NCI-H82 (cell line): Measurements from ENCODE around the gene L3MBTL4.
"Not testable (repeated sequence)": the region's sequence is repeated elsewhere in the genome, so short reads cannot be mapped to it uniquely, and the experiment has no call there.

Experiments used
- DNase-seq: peaks from one replicate; lab custom pipeline; 2025; lab: John Stamatoyannopoulos, UW

Gene L3MBTL4

DNA sequence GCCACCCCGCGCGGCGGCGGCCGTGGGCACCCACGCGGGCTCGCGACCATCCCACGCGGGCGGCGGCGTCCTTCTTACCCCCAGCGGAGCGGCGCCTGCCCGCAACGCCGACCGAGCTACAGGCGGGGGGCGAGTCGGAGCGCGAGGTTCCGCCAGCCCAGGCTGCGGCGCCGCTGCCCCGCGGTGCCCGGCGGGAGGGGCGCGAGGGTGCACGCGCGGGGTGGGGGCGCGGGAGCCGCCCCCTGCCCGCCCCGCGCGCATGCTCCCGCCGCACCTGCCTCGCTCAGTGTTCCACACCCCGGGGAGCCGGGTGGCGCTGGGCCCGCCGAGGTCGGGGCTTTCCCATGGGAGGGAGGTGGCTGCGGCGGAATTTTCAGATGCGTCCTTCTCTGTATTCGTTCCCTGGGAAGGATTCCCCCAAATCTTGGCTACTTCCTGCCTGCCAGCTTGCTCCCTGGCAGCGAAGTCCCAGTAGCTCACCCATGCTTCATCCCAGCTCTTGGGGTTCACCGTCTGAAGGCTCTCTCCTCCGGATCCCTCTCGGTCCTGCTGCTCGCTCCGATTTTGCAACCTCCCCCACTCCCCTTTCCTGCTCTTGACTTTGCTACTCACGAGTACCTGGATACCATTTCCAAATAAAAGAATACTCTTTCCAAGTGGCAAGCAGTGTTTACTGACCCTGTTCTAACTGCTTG, at the start of gene L3MBTL4:
TSS of gene L3MBTL4 (minus strand) at position 189 of the 695 bp plus-strand sequence. CDS start 103,286 bp downstream, outside the sequence.
- peak; percentile 16 for DNase-seq

GRCh38 chr18:6452194-6452593, 37.5 kb upstream of the L3MBTL4 start:
- no peak for DNase-seq

DNA sequence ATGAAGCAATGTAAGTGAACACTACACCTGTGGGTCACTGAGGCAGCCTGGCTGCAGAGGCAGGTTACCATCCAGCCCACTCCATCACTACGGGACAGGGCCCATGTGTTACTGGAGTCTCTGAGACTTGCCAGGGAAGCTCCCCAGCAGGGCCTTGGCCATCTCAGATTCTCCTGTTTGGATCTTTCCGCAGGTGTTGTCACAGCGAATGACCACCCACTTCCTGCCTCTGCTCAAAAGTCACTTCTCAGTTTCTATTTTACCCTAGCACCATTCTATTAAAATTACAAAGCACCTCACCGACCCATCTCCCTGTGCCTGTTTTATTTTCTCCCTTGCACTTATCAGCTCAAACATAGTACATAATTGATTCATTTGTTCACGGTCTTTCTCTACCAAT, 34.5 kb upstream of the L3MBTL4 start:
- DNase-seq, result no peak

- no peak for DNase-seq
Observed at GRCh38 chr18:6444466-6445228, 29.9 kb upstream of the L3MBTL4 start.

GRCh38 chr18:6441200-6441599, 26.5 kb upstream of the L3MBTL4 start:
- DNase-seq, result no peak

- DNase-seq, result no peak
Observed at GRCh38 chr18:6437937-6438818, 23.5 kb upstream of the L3MBTL4 start.

DNA sequence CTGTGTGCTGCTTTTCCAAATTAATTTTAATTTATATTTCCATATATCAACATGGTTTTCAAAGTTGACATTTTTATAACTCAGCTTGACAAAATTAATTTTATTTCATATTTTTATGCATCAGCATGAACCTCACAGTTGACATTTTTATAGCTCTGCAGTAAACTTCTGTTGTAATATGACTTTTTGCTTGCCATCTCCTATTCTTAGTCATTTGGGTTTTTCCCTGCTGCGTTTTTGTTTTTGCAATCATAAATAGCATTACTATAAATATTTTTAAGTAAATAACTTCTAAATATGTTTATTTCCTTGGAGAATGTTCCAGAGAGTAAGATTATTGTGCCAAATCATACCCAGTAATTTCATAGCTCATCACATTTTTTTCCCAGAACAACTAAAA, 21.0 kb upstream of the L3MBTL4 start:
- DNase-seq, result no peak

GRCh38 chr18:6434987-6435709, 20.4 kb upstream of the L3MBTL4 start:
- DNase-seq, result no peak

DNA sequence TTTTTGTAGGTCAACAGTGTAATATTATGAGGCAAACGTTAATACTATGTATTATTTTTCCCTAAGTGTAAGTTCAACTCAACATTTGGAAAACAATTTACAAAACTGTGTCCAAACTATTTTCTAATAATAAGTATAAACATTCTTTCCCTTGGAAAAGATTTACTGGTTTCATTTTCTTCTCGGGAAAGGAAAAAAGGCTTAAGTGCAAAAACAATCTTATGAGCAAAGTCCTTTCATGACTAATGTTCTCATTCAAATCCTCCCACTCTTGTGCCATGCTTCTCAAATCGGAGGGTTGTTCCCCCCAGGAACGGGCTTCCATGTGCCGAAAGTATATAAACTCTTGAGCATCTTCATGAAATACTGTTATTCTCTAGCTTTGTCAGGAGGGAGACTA, 19.8 kb upstream of the L3MBTL4 start:
- no peak for DNase-seq

- no peak for DNase-seq
Observed at GRCh38 chr18:6431659-6432318, 17.1 kb upstream of the L3MBTL4 start.

GRCh38 chr18:6428851-6429395, 14.2 kb upstream of the L3MBTL4 start:
- no peak for DNase-seq

- no peak for DNase-seq
Observed at GRCh38 chr18:6427286-6427685, 12.6 kb upstream of the L3MBTL4 start.

DNA sequence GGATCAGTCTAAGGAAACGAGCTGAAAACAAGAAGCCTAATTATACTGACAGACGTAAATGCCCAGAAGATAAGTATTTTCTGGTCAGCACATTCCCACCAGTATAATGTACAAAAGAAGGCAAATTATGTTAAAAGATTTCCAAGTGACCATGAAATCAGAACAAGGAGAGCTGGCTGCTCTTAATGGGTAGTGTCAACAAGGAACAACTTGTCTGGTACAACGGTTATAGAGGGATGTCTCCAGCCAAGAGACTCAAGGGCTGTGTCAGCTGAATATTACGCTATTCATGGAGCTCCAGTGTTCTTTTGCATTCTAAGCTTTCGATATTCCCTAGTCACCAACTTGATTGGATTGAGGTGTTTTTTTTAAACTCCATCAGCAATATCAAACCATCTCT, 8.6 kb upstream of the L3MBTL4 start:
- DNase-seq, result no peak

DNA sequence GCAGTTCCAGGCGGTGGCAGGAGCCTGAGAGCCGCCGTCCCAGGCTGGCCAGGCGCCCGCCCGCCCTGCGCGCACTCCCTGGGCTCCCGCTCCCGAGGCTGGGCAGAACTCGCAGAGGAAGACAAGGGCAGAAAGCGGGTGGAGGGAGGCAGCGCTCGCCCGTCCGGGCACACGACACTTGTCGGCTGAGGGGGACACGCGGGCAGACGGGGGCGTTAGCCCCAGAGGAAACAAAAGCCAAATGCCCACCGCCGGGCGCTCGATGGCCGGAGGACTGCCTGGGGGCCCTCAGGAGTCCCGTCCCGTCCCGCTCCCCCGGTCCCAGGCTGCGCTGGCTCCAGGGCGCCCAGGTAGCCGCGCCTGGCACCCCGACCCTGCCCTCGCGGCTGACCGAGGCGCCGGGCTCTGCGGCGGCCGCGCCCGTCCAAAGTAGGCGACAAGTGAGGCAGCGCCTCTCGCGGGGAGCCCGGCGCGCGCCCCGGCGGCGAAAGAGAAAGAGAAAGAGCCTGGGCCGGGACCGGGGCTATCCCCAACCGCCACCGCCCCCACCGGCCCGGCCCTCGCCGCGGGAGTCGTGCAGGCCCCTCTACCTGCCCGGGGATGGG, 491 bp downstream of the L3MBTL4 start:
- DNase-seq, result no peak

DNA sequence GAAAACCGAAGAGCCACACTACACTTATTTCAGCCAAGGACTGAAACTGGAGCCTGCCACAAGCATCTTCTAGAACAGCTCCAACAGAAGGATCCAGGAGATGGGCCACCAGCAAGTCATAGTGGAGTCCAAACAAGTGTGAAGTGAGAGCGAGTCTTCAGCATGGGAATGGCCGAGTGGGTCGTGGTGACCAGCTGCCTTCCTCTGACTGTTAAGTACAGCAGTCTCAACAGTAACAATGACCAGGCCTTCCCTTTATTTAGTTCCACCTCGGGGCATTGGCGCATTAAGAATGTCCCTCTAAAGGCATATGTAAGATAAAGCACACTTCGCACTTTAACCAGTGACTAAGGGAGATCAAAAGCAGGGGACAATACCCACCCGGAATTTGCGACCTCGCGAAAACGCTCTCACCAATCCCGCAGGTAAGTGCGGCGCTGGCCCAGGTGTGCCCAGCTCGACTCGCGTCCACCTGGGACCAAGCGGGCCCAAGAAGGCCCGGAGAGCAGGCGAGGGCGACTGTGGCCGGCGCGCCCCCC, 1.1 kb downstream of the L3MBTL4 start:
- no peak for DNase-seq

DNA sequence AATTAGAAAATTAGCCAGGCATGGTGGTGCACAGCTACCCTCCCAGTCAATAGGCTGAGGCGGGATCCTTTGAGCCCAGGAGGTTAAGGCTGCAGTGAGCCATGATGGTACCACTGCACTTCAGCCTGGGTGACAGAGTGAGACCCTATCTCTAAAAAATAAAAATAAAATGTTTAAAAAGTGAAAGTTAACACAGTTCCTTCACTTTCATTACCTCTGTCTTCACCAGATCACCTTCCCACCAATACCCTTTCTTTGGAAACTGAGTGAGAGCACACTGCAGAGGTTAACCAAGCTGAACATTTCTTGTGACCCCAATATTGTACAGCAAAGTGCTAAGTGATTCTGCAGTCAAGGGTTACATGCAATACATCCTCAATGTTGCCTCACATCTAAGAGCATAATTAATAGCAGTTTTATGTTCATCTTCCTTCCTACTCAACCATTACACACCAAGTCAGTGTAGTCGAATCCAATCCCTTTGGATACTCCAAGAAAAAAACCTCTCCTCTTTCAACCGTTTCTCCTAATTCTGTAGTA, 1.7 kb downstream of the L3MBTL4 start:
- no peak for DNase-seq

DNA sequence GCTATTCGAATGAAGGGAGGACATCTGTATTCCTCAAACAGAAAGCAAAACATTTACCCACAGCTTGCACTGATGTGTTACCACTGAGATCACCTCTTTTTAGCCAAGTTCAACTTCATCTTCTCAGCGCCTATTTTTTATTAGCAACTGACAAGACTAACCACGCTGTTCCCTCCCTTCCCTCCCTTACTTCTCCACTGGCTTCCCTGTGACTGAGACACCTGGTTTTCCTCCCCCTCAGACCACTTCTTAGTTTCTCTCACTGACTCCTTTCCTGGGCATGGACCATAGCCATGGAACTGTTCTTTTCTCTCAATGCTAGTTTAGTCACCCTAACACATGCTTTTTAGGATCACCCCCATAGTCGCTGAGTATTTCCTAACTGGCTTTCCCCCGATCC, 3.3 kb downstream of the L3MBTL4 start:
- no peak for DNase-seq

DNA sequence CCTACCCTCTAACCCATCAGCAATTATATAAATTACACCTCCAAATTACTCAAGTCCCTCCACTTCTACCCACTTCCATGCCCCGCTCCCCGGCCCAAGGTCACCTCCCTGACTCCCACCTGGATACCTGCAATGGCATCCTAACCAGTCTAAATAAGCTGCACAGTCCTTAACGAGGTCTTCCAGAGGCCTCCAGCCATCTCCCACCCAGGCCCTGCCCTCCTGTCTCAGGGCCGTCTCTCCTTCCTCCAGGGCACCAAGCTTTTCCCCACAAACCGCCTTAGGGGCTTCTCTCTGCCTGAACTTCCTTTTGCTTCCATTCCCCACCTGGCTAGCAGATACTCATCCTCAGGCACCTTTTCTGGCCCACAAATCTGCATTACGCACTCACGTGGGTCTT, 4.8 kb downstream of the L3MBTL4 start:
- DNase-seq, result no peak

DNA sequence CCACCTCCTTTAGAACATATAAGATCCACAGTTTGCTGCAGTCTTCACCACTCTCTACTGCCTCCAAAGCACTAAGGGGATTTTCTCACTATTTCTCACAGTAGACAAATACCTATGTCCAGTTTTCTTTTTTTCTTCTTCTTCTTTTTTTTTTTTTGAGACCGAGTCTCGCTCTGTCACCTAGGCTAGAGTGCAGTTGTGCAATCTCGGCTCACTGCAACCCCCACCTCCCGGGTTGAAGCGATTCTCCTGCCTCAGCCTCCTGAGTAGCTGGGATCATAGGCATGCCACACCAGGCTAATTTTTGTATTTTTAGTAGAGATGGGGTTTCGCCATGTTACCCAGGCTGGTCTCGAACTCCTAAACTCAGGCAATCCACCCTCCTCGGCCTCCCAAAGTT, 6.2 kb downstream of the L3MBTL4 start:
- not testable (repeated sequence) for DNase-seq

GRCh38 chr18:6406910-6407470, 7.7 kb downstream of the L3MBTL4 start:
- no peak for DNase-seq
